HL-60 (cell line): ENCODE measurements around the gene ACYP2.

Source experiments
- DNase-seq, 2 experiments: peaks; one replicate each; pipeline ENCODE4 v3.0.0-alpha.2; 2010 to 2020; ENCODE audit warnings: low read depth in 1 of 2, low spot score in 1 of 2
- H3K27ac ChIP-seq: fragments of 250-450 bp; sonication (Bioruptor Pico); replicated peaks from 2 replicates; pipeline ENCODE4 v1.5.1; 2020; ENCODE audit warnings: mild to moderate bottlenecking, moderate library complexity
- H3K27me3 ChIP-seq: fragments of 250-450 bp; sonication (Bioruptor Pico); 2 replicates; pipeline ENCODE4 v1.5.1; 2021; ENCODE audit warnings: mild to moderate bottlenecking, moderate library complexity; ENCODE audit not compliant: insufficient read depth, poor library complexity, severe bottlenecking
- H3K4me3 ChIP-seq: replicated peaks from 2 replicates; pipeline ENCODE4 v1.5.1; 2011; ENCODE audit warnings: mild to moderate bottlenecking, control low read depth, low read length; ENCODE audit not compliant: insufficient read depth
- GABPA ChIP-seq: IDR thresholded peaks from 2 replicates; pipeline ENCODE4 v1.6.1; 2012; ENCODE audit warnings: low read depth
- POLR2AphosphoS5 ChIP-seq: IDR thresholded peaks from 2 replicates; pipeline ENCODE4 v1.6.1; 2012; ENCODE audit warnings: low read depth
- SPI1 ChIP-seq: IDR thresholded peaks from 2 replicates; pipeline ENCODE4 v1.6.1; 2012; ENCODE audit warnings: low read depth, mild to moderate bottlenecking, borderline replicate concordance
- TF ChIP-seq, protein P1 (sequence below): IDR thresholded peaks from one replicate; pipeline ENCODE4 v1.5.1; 2011; ENCODE audit warnings: low read length, control low read depth, inconsistent platforms; ENCODE audit not compliant: insufficient read depth
- TF ChIP-seq, protein P2 (sequence below): IDR thresholded peaks from 2 replicates; pipeline ENCODE4 v1.6.1; 2012; ENCODE audit warnings: low read depth; ENCODE audit not compliant: insufficient replicate concordance

Gene ACYP2

DNA sequence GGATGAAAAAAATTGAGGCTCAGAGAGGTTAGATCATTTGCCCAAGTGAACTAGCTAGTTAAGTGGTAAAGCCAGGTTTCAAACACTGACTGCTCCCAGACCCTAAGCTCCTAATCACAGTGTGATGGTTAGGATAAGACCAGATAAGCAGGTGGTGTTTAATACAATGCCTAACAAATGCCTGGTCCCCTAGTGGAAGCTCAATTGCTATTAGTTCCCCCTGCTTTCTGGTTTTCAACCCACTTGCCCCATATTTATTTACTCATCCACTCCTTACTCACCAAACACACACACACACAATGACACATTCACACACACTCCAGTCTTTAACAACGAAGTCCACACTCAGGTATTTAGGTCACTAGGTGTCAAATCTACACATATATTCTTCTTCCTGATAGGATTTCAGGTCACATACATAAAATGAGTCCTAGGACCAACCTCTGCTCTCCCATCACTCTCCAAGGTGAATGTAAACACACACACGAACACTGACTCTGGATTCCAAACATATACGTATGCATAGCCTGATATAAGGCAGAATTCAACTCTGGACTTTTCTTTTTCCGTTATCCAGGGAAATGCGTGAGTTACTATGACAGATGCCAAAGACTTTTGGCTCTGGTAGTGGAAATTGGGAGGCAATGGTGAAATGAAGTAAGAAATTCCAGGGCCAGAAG is 214.2 kb downstream of the ACYP2 start:
- no peak overlapping the region for H3K4me3 ChIP-seq
- no peak for DNase-seq

GRCh38 chr2:54330162-54330925 is 214.9 kb downstream of the ACYP2 start:
- peak; percentile 68 to 81 for DNase-seq
- peak overlapping the region; percentile 45 for H3K4me3 ChIP-seq
- peaks cover 23% of the 10 kb centered on the region for H3K27me3 ChIP-seq
- H3K27ac ChIP-seq = no peak overlapping the region
- no peak for TF ChIP-seq GABPA
- TF ChIP-seq SPI1 = no peak
- TF ChIP-seq, protein P1, sequence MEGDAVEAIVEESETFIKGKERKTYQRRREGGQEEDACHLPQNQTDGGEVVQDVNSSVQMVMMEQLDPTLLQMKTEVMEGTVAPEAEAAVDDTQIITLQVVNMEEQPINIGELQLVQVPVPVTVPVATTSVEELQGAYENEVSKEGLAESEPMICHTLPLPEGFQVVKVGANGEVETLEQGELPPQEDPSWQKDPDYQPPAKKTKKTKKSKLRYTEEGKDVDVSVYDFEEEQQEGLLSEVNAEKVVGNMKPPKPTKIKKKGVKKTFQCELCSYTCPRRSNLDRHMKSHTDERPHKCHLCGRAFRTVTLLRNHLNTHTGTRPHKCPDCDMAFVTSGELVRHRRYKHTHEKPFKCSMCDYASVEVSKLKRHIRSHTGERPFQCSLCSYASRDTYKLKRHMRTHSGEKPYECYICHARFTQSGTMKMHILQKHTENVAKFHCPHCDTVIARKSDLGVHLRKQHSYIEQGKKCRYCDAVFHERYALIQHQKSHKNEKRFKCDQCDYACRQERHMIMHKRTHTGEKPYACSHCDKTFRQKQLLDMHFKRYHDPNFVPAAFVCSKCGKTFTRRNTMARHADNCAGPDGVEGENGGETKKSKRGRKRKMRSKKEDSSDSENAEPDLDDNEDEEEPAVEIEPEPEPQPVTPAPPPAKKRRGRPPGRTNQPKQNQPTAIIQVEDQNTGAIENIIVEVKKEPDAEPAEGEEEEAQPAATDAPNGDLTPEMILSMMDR = no peak
- no peak for TF ChIP-seq POLR2AphosphoS5

More for the DNA sequence above, 214.2 kb downstream of the ACYP2 start:
- Histone ChIP-seq H3K27ac (no peak overlapping the region), H3K27me3 (peaks cover 23% of the 10 kb centered on the region)
- TF ChIP-seq, protein P1 = no peak
- TF ChIP-seq, protein P2, sequence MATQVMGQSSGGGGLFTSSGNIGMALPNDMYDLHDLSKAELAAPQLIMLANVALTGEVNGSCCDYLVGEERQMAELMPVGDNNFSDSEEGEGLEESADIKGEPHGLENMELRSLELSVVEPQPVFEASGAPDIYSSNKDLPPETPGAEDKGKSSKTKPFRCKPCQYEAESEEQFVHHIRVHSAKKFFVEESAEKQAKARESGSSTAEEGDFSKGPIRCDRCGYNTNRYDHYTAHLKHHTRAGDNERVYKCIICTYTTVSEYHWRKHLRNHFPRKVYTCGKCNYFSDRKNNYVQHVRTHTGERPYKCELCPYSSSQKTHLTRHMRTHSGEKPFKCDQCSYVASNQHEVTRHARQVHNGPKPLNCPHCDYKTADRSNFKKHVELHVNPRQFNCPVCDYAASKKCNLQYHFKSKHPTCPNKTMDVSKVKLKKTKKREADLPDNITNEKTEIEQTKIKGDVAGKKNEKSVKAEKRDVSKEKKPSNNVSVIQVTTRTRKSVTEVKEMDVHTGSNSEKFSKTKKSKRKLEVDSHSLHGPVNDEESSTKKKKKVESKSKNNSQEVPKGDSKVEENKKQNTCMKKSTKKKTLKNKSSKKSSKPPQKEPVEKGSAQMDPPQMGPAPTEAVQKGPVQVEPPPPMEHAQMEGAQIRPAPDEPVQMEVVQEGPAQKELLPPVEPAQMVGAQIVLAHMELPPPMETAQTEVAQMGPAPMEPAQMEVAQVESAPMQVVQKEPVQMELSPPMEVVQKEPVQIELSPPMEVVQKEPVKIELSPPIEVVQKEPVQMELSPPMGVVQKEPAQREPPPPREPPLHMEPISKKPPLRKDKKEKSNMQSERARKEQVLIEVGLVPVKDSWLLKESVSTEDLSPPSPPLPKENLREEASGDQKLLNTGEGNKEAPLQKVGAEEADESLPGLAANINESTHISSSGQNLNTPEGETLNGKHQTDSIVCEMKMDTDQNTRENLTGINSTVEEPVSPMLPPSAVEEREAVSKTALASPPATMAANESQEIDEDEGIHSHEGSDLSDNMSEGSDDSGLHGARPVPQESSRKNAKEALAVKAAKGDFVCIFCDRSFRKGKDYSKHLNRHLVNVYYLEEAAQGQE = no peak
- TF ChIP-seq GABPA = no peak
- TF ChIP-seq SPI1 = no peak
- TF ChIP-seq POLR2AphosphoS5 = no peak

DNA sequence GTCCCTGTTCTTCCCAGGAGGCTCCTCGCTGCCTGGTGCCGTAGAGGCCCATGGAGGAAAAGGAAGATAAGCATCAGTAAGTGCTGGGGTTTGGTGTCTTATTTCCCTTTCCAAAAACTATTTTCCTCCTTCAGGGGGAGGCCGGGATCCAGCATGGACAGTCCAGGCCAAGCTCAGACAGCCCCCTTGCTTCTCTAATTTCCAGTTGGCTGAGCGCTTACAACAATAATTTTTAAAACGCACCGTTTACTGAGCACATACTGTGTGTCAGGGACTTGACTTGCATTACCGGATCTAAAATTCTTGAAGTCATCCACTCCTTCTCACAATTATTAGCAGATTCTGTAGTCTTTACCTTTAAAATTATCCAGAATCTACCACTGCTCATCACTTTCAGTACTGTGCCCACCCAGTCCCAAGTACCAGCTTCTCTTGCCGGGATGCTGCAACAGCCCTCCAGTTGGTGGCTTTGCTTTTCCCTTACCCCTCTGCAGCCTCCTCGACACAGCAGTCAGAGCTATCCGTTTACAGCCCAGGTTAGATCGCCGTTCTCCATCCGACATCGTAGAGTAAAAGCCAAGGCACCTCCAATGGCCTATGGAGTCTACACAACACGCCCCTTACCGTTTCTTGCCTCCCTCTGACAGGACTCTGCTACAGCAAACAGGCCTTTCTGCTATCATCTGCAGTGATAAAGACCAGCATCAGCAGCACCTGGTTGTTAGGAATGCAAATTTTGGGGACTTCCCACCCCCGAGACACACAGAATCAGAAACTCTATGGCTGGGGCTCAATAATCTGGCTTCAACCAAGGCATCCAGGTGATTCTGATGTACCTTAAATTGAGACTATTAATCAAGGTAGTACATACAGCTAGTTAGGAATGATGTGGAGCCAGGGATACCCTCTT is 215.8 kb downstream of the ACYP2 start:
- no peak for DNase-seq
- H3K4me3 ChIP-seq = peak overlapping the region; percentile 45

DNA sequence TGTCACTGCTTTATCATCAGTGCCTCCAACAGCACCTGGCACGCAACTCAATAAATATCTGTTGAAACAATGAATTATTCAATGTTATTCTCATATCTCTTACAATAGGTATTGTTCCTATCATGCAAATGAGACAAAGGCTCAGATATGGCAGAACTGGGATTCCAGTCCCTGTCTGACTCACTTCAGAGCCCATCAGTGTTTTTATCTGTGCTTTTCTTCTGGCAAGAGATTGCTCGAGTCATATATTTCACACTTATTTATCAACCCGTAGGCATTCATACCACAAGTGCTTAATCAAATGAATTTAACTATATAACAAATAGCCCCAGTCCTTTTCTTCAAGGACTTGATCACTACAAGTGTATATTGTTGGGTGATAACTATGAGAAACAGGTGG is 217.0 kb downstream of the ACYP2 start:
- no peak for DNase-seq
- Histone ChIP-seq H3K27me3 (peaks cover 23% of the 10 kb centered on the region), H3K4me3 (no peak overlapping the region), H3K27ac (no peak overlapping the region)
- TF ChIP-seq SPI1 = no peak
- no peak for TF ChIP-seq POLR2AphosphoS5
- TF ChIP-seq, protein P1 = no peak
- TF ChIP-seq, protein P2 = no peak
- TF ChIP-seq GABPA = no peak

More for the DNA sequence above, 215.8 kb downstream of the ACYP2 start:
- peaks cover 23% of the 10 kb centered on the region for H3K27me3 ChIP-seq
- no peak overlapping the region for H3K27ac ChIP-seq
- no peak for TF ChIP-seq GABPA
